GM23338 (cell line): ENCODE results near the gene KCTD10.

Experiments
- EZH2phosphoT487 ChIP-seq: fragments of 200-600 bp; sonication (generic); IDR thresholded peaks from one replicate; pipeline ENCODE4 v1.8.1; 2018; ENCODE audit warnings: antibody characterized with exemption; ENCODE audit not compliant: unreplicated experiment
- ZNF331 ChIP-seq: fragments of 250-450 bp; sonication (Bioruptor Pico); IDR thresholded peaks from 2 replicates; pipeline ENCODE4 v1.5.0; 2020; ENCODE audit warnings: low read depth, mild to moderate bottlenecking, moderate library complexity
- TF ChIP-seq, protein P1 (sequence below): IDR thresholded peaks from one replicate; pipeline ENCODE4 v1.6.1; 2018; ENCODE audit warnings: antibody characterized with exemption; ENCODE audit not compliant: unreplicated experiment
- TF ChIP-seq, protein P2 (sequence below), 2 experiments: fragments of 200-600 bp in 1 of 2; sonication (generic) in 1 of 2; conservative IDR thresholded peaks; 2 replicates each; pipeline versions ENCODE4 v1.5.1 to v1.6.1; 2016 to 2017; ENCODE audit warnings: antibody characterized with exemption in 2 of 2, low read depth in 2 of 2, mild to moderate bottlenecking in 2 of 2, moderate library complexity in 1 of 2

- TF ChIP-seq ZNF331 (CRISPR knock-in tag) (no peak), EZH2phosphoT487 (no peak)
- TF ChIP-seq, protein P1, sequence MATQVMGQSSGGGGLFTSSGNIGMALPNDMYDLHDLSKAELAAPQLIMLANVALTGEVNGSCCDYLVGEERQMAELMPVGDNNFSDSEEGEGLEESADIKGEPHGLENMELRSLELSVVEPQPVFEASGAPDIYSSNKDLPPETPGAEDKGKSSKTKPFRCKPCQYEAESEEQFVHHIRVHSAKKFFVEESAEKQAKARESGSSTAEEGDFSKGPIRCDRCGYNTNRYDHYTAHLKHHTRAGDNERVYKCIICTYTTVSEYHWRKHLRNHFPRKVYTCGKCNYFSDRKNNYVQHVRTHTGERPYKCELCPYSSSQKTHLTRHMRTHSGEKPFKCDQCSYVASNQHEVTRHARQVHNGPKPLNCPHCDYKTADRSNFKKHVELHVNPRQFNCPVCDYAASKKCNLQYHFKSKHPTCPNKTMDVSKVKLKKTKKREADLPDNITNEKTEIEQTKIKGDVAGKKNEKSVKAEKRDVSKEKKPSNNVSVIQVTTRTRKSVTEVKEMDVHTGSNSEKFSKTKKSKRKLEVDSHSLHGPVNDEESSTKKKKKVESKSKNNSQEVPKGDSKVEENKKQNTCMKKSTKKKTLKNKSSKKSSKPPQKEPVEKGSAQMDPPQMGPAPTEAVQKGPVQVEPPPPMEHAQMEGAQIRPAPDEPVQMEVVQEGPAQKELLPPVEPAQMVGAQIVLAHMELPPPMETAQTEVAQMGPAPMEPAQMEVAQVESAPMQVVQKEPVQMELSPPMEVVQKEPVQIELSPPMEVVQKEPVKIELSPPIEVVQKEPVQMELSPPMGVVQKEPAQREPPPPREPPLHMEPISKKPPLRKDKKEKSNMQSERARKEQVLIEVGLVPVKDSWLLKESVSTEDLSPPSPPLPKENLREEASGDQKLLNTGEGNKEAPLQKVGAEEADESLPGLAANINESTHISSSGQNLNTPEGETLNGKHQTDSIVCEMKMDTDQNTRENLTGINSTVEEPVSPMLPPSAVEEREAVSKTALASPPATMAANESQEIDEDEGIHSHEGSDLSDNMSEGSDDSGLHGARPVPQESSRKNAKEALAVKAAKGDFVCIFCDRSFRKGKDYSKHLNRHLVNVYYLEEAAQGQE = no peak
- TF ChIP-seq, protein P2, sequence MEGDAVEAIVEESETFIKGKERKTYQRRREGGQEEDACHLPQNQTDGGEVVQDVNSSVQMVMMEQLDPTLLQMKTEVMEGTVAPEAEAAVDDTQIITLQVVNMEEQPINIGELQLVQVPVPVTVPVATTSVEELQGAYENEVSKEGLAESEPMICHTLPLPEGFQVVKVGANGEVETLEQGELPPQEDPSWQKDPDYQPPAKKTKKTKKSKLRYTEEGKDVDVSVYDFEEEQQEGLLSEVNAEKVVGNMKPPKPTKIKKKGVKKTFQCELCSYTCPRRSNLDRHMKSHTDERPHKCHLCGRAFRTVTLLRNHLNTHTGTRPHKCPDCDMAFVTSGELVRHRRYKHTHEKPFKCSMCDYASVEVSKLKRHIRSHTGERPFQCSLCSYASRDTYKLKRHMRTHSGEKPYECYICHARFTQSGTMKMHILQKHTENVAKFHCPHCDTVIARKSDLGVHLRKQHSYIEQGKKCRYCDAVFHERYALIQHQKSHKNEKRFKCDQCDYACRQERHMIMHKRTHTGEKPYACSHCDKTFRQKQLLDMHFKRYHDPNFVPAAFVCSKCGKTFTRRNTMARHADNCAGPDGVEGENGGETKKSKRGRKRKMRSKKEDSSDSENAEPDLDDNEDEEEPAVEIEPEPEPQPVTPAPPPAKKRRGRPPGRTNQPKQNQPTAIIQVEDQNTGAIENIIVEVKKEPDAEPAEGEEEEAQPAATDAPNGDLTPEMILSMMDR (conservative IDR thresholded peaks at IDR 0.05; ENCODE audit: low read depth in 2 of 2) = no peak
These were observed 3.3 kb upstream of the KCTD10 start for GRCh38 chr12:109480356-109480755.
